Epithelial cell of proximal tubule (primary cell): ENCODE measurements around the gene MGAT5. TPM values are rescaled to one million over a fixed set of nuclear protein-coding genes. Genes with fewer than 3 reads are reported as not detected.

Experiments used
- DNase-seq: peaks from one replicate; pipeline ENCODE4 v3.0.0-alpha.2; 2011; ENCODE audit warnings: low read depth
- H3K4me3 ChIP-seq: 2 replicates; pipeline ENCODE4 v1.5.1; 2011; ENCODE audit warnings: low read depth, mild to moderate bottlenecking, low read length
- total RNA-seq: library from RNA; depleted of rRNA; stranded (reverse); fragments of >200 nt; gene quantifications from 2 replicates; pipeline ENCODE4 v1.2.3, GENCODE V29; 2015
- TF ChIP-seq, protein P1 (sequence below): conservative IDR thresholded peaks from 2 replicates; pipeline ENCODE4 v1.5.1; 2012; ENCODE audit warnings: low read depth, mild to moderate bottlenecking, low read length

Gene MGAT5
- total RNA-seq, 1 donor from 2014 or later, result 34.0 TPM

DNA sequence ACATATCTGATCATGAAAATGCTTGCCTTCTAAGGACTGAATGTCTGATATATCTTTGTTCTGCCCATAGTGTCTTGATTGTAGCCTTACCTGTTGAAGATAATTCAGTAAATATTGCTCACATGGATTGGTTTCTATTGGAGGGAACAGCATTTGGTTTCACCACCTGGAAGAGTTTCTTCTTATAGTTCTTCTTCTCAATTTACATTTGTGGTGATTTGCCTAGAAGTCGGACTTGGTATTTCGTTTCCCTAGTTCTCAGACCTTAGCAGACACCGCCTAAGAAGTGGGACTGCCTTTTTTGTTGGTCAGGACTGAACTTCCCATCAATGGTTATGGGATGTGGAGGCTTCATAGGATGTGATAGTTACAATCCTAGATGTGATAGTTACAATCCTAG lies 20.2 kb downstream of the MGAT5 start:
- DNase-seq, result no peak
- TF ChIP-seq, protein P1, sequence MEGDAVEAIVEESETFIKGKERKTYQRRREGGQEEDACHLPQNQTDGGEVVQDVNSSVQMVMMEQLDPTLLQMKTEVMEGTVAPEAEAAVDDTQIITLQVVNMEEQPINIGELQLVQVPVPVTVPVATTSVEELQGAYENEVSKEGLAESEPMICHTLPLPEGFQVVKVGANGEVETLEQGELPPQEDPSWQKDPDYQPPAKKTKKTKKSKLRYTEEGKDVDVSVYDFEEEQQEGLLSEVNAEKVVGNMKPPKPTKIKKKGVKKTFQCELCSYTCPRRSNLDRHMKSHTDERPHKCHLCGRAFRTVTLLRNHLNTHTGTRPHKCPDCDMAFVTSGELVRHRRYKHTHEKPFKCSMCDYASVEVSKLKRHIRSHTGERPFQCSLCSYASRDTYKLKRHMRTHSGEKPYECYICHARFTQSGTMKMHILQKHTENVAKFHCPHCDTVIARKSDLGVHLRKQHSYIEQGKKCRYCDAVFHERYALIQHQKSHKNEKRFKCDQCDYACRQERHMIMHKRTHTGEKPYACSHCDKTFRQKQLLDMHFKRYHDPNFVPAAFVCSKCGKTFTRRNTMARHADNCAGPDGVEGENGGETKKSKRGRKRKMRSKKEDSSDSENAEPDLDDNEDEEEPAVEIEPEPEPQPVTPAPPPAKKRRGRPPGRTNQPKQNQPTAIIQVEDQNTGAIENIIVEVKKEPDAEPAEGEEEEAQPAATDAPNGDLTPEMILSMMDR, result no peak
- H3K4me3 ChIP-seq, result no peak overlapping the region

DNA sequence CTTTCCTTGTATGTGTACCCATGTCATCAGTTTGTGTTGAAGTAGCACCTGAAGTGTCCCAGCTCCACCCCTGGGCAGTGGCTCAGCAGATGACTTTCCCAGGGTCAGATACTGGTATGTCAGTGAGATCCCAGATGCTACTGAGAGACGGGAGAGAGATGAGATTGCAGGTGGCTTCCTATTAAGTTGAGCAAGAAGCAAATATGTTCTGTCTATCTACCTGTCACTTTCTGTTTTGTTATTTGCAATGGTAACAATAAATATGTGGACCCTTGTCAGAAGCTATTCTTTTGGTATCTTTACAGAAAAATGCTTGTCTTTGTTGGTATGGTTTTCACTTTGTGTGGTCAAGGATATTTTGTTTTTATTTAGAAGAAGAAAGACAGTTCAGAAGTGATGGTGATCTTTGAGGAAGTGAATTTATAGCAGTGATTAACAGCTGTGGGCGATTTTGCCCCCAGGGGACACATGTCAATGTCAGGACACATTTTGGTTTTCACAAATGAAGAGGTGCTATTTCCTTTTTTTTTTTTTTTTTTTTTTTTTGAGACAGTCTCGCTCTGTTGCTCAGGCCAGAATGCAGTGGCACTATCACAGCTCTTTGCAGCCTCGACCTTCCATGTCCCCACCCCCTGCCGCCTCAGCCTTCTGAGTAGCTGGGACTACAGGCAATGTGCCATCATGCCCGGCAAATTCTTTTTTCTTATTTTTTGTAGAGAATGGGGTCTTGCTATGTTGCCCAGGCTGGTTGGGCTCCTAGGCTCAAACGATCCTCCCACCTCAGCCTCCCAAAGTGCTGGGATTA lies 21.4 kb downstream of the MGAT5 start:
- no peak for DNase-seq
- H3K4me3 ChIP-seq, result no peak overlapping the region
- TF ChIP-seq, protein P1, result no peak

DNA sequence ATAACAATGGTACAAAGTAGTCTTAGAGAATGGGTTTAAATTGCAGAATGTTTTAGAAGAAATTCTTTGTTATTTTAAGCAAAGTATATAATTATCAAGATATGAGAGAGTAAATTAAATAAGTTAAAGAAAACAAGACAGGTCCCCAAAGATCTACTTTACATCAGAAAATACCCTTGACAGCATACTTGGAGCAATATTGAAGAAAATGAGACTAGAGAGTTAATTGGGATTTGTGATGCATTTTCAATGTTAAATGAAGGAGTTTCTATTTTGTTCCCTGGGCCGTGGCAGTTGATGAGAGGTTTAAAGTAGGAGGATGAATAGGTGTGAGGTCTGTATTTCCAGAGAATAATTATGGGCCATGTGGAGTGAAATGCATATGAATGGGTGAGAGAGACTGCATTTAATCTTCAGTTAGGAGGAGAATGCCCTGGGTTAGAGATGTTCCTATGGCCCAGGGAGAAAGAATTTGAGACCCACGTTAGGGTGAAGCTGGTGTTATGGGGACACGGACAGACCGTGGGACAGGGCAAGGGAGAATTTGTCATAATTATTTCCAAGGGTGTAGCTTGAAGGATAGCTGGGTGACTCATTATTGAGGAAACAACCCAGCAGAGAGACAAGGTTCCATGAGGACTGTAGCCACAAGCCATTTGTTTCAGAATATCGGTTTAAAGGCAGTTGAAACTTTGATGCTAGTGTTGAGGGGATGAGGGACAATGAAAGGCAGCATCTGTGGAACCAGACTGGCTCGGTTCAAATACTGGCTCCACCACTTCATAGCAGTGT lies 22.7 kb downstream of the MGAT5 start:
- H3K4me3 ChIP-seq, result no peak overlapping the region
- TF ChIP-seq, protein P1, result no peak
- no peak for DNase-seq

DNA sequence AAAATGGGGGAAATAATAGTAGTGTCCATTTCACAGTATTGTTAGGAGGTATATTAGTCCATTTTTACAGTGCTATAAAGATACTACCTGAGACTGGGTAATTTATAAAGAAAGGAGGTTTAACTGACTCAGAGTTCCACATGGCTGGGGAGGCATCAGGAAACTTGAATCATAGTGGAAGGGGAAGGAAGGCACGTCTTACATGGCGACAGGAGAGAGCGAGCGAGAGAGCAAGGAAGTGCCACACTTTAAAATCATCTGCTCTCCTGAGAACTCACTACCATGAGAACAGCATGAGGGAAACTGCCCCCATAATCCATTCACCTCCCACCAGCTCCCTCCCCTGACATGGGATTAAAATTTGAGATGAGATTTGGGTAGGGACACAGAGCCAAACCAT lies 23.4 kb downstream of the MGAT5 start:
- H3K4me3 ChIP-seq, result no peak overlapping the region
- DNase-seq, result no peak
- TF ChIP-seq, protein P1, result no peak

DNA sequence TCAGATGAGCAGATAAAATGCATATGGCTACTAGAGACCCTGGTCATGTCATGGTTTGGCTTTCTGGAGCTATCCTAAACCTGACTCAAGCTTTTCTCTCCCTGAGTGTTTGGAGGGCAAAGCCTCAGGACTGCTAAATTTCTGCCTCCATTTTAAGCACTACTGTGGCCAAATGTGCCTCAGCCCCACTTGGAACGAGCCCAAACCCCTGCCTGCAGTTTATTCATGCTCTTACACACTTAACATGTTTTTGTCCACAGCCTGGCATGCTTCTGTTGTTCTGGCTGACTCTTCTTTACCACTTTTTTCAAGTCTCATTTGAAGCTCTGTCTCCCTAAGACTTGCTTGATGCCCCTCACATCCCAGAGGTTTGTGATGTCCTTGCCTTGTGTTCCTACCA lies 24.7 kb downstream of the MGAT5 start:
- TF ChIP-seq, protein P1, result no peak

DNA sequence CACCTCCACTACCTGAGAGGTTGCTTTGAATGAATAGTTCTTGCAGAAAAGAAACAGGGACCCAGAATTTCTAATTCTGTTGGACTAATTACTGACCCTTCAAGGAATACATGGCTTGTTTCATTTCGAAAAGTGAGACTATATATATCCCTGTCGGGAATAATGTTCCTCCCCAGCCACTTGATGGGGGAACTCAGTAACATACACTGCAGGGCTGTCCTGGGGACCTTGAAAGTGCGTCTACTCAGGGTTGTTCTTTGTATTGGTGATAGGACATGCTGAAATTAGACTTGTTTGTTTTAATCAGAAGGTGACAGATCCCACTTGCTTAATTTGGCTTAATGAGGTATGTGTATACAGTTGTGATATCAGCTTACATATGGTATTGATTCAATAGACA lies 25.5 kb downstream of the MGAT5 start:
- TF ChIP-seq, protein P1, result no peak
- H3K4me3 ChIP-seq, result no peak overlapping the region
- DNase-seq, result no peak

More for the DNA sequence above, 24.7 kb downstream of the MGAT5 start:
- no peak for DNase-seq
- no peak overlapping the region for H3K4me3 ChIP-seq
